ENCODE data around the gene VPS35.

Gene VPS35

DNA sequence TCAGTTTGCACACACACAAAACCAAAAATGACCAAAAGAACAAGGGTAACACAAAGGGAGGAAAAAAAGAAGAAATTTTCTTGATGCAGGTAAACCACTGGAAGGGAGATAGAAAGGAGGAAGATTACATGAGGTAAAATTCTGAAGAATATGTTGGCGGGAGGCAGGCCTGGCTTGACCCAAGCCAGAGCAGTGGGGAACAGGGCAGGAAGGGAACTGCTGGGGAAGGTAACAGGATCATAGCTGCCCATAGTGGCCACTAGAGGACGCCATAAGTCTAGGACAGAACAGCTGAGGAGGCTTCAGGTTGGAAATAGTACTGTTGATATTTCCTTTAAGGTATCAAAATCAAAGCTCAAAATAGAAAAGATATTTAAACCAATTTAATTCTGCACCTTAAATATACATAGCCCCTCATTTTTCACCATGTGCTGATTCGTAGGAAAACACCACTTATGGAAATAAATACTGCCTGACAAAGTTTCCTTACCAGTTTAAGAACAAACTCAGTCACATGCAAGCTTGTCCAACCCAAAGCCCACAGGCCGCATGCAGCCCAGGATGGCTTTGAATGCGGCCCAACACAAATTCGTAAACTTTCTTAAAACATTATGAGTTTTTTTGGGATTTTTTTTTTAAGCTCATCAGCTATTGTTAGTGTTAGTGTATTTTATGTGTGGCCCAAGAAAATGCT lies 15.5 kb downstream of the VPS35 start:
- TF ChIP-seq RAD21 (IDR thresholded peaks at IDR 0.05; ENCODE audit: low read depth) = peak; percentile 81
- no peak for TF ChIP-seq EP300 (IDR thresholded peaks at IDR 0.05; ENCODE audit: borderline replicate concordance)

DNA sequence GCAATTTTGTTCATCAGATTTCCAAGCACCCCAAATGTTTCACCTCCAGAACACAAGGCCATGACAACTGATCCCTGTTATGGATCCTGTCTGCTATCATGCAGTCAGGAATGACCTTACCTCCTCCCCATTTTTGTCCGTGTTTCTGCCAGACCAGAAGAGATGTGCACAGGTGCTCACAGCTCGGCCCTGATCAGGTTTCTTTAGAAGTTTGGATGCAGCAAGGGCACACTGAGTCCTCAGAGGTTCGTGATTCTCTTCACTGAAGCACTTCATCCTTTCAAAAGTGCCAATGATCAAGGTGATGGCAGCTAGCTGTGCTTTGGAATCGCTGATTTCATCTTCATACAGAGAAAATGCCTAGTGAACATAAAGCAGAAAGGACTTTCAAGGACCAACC lies 26.9 kb downstream of the VPS35 start:
- TF ChIP-seq YY1 (IDR thresholded peaks at IDR 0.05; ENCODE audit: low read depth) = no peak
- no peak for TF ChIP-seq TEAD4 (IDR thresholded peaks at IDR 0.05)
- no peak for TF ChIP-seq CREB1 (IDR thresholded peaks at IDR 0.05; ENCODE audit: low read depth)
- no peak for TF ChIP-seq FOXM1 (IDR thresholded peaks at IDR 0.05; ENCODE audit: borderline replicate concordance, low read depth)
- TF ChIP-seq, protein P1, sequence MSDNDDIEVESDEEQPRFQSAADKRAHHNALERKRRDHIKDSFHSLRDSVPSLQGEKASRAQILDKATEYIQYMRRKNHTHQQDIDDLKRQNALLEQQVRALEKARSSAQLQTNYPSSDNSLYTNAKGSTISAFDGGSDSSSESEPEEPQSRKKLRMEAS (IDR thresholded peaks at IDR 0.05) = no peak
- TF ChIP-seq EGR1 (IDR thresholded peaks at IDR 0.05) = no peak
- TF ChIP-seq CEBPB (IDR thresholded peaks at IDR 0.05) = no peak
- TF ChIP-seq TCF12 (IDR thresholded peaks at IDR 0.05; ENCODE audit: low read depth) = no peak

DNA sequence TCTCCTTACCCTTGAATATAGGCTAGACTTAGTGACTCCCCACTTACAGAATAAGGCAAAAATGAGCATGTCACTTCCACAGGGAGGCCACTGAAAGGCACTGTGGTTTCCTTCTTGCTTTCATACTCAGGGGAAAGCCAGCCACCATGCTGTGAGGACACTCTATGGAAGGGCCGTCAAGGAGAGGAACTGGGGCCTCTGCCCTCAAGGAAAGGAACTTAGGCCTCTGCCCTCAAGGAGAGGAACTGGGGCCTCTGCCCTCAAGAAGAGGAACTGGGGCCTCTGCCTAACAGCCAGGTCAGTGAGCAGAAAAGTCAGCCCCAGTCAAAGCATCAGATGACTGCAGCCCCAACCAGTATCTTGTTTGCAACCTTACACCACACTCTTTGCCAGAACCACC lies 30.1 kb downstream of the VPS35 start:
- TF ChIP-seq, protein P1 (IDR thresholded peaks at IDR 0.05) = no peak
- TF ChIP-seq TAF1 (IDR thresholded peaks at IDR 0.05; ENCODE audit: low read depth) (no peak), YY1 (IDR thresholded peaks at IDR 0.05; ENCODE audit: low read depth) (no peak), ZBTB7A (IDR thresholded peaks at IDR 0.05; ENCODE audit: low read depth) (no peak), CREB1 (IDR thresholded peaks at IDR 0.05; ENCODE audit: low read depth) (no peak), TCF12 (IDR thresholded peaks at IDR 0.05; ENCODE audit: low read depth) (no peak), EP300 (IDR thresholded peaks at IDR 0.05; ENCODE audit: borderline replicate concordance) (no peak), TEAD4 (IDR thresholded peaks at IDR 0.05) (no peak), EGR1 (IDR thresholded peaks at IDR 0.05) (no peak), NFIC (IDR thresholded peaks at IDR 0.05) (no peak), FOXM1 (IDR thresholded peaks at IDR 0.05; ENCODE audit: borderline replicate concordance, low read depth) (no peak), CEBPB (IDR thresholded peaks at IDR 0.05) (no peak), RAD21 (IDR thresholded peaks at IDR 0.05; ENCODE audit: low read depth) (no peak)
- TF ChIP-seq, protein P2, sequence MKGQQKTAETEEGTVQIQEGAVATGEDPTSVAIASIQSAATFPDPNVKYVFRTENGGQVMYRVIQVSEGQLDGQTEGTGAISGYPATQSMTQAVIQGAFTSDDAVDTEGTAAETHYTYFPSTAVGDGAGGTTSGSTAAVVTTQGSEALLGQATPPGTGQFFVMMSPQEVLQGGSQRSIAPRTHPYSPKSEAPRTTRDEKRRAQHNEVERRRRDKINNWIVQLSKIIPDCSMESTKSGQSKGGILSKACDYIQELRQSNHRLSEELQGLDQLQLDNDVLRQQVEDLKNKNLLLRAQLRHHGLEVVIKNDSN (IDR thresholded peaks at IDR 0.05) = no peak
- TF ChIP-seq, protein P3, sequence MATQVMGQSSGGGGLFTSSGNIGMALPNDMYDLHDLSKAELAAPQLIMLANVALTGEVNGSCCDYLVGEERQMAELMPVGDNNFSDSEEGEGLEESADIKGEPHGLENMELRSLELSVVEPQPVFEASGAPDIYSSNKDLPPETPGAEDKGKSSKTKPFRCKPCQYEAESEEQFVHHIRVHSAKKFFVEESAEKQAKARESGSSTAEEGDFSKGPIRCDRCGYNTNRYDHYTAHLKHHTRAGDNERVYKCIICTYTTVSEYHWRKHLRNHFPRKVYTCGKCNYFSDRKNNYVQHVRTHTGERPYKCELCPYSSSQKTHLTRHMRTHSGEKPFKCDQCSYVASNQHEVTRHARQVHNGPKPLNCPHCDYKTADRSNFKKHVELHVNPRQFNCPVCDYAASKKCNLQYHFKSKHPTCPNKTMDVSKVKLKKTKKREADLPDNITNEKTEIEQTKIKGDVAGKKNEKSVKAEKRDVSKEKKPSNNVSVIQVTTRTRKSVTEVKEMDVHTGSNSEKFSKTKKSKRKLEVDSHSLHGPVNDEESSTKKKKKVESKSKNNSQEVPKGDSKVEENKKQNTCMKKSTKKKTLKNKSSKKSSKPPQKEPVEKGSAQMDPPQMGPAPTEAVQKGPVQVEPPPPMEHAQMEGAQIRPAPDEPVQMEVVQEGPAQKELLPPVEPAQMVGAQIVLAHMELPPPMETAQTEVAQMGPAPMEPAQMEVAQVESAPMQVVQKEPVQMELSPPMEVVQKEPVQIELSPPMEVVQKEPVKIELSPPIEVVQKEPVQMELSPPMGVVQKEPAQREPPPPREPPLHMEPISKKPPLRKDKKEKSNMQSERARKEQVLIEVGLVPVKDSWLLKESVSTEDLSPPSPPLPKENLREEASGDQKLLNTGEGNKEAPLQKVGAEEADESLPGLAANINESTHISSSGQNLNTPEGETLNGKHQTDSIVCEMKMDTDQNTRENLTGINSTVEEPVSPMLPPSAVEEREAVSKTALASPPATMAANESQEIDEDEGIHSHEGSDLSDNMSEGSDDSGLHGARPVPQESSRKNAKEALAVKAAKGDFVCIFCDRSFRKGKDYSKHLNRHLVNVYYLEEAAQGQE (IDR thresholded peaks at IDR 0.05; ENCODE audit: low read depth) = no peak

DNA sequence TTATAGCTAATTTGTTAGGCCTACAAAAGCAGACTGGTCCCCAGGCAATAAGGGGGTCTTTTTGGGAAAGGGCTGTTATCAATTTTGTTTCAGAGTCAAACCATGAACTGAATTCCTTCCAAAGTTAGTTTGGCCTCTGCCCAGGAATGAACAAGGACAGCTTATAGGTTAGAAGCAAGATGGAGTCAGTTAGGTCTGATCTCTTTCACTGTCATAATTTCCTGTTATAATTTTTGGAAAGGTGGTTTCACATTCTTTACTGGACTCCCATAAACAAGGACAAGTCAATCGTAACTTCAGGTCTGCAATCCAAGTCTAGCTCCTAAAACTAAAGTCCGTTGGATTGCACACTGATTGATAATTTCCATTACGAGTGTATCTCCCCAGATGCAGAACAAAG lies 37.7 kb downstream of the VPS35 start:
- TF ChIP-seq TAF1 (IDR thresholded peaks at IDR 0.05; ENCODE audit: low read depth) (no peak), ZBTB7A (IDR thresholded peaks at IDR 0.05; ENCODE audit: low read depth) (no peak), TEAD4 (IDR thresholded peaks at IDR 0.05) (no peak), FOXM1 (IDR thresholded peaks at IDR 0.05; ENCODE audit: borderline replicate concordance, low read depth) (no peak), EP300 (IDR thresholded peaks at IDR 0.05; ENCODE audit: borderline replicate concordance) (no peak), CREB1 (IDR thresholded peaks at IDR 0.05; ENCODE audit: low read depth) (no peak), YY1 (IDR thresholded peaks at IDR 0.05; ENCODE audit: low read depth) (no peak), NFIC (IDR thresholded peaks at IDR 0.05) (no peak)
- TF ChIP-seq, protein P3 (IDR thresholded peaks at IDR 0.05; ENCODE audit: low read depth) = no peak
- TF ChIP-seq, protein P2 (IDR thresholded peaks at IDR 0.05) = no peak
- TF ChIP-seq, protein P1 (IDR thresholded peaks at IDR 0.05) = no peak

DNA sequence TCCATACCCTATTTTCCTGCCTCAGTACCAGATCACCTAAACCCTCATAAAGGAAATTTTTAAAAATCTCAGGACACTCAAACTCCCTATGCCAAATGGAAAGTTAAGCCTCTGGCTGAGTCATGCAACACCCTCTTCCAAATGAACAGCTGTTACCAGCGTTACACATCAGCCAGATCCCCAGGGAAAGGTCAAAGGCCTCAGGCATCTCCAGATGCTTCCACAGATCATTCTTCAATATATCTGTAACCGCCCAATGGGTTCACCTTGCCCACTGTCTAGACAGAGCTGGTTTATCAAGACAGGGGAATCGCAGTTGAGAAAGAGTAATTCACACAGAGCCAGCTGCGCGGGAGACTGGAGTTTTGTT lies 38.7 kb downstream of the VPS35 start:
- TF ChIP-seq EP300 (IDR thresholded peaks at IDR 0.05; ENCODE audit: borderline replicate concordance) (no peak), CREB1 (IDR thresholded peaks at IDR 0.05; ENCODE audit: low read depth) (no peak), FOXM1 (IDR thresholded peaks at IDR 0.05; ENCODE audit: borderline replicate concordance, low read depth) (no peak), NFIC (IDR thresholded peaks at IDR 0.05) (no peak), TAF1 (IDR thresholded peaks at IDR 0.05; ENCODE audit: low read depth) (no peak), ZBTB7A (IDR thresholded peaks at IDR 0.05; ENCODE audit: low read depth) (no peak), EGR1 (IDR thresholded peaks at IDR 0.05) (no peak)
- TF ChIP-seq, protein P2 (IDR thresholded peaks at IDR 0.05) = no peak
- TF ChIP-seq, protein P1 (IDR thresholded peaks at IDR 0.05) = no peak
- TF ChIP-seq, protein P3 (IDR thresholded peaks at IDR 0.05; ENCODE audit: low read depth) = no peak
